ENCODE measurements around the gene UGT3A2.
"Not testable (repeated sequence)": the region's sequence is repeated elsewhere in the genome, so short reads cannot be mapped to it uniquely, and the experiment has no call there.

UGT3A2 gene

DNA sequence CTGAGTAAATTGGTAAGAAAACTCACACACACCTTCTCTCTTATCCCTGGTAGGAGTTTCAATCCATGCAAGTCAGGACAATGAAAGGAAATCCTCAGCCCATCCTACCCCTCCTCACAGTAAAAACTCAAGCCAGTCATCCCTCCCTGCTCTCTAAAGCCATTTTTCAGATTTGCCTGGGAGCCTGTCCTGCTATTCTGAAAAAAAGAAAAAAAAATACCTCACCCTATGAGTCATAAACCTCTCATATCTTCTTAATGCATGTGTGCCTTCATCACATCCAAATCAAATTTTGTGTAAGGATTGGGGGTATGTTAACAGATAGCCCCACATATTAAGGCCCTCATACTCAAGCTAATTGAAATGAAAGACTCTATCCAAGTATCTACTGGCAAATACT lies 14.1 kb downstream of the UGT3A2 start:
- DNase-seq: no peak

- no peak for DNase-seq
These were observed 16.7 kb downstream of the UGT3A2 start for GRCh38 chr5:36049949-36050348.

- DNase-seq: no peak
These were observed 19.1 kb downstream of the UGT3A2 start for GRCh38 chr5:36047384-36048160.

GRCh38 chr5:36045895-36046294 lies 20.8 kb downstream of the UGT3A2 start:
- DNase-seq: no peak

DNA sequence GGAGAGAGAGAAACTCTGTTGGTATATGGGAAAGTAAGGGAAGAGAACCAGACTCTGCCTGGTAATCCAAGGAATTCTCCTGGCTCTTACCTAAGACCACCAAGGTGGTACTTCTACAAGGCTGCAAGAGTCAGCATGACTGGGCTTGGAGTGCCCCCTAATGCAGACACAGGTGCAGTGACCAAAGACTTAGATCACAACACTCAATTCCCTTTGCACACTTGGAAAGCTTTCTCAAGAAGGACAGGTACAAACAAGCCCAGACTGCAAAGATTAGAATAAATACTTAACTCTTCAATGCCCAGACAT lies 25.2 kb downstream of the UGT3A2 start:
- DNase-seq: no peak

- DNase-seq: no peak
These were observed 25.8 kb downstream of the UGT3A2 start for GRCh38 chr5:36040651-36041536.

GRCh38 chr5:36035696-36036095 lies 31.0 kb downstream of the UGT3A2 start:
- DNase-seq: no peak

GRCh38 chr5:36034536-36035134 lies 32.0 kb downstream of the UGT3A2 start:
- not testable (repeated sequence) for DNase-seq

DNA sequence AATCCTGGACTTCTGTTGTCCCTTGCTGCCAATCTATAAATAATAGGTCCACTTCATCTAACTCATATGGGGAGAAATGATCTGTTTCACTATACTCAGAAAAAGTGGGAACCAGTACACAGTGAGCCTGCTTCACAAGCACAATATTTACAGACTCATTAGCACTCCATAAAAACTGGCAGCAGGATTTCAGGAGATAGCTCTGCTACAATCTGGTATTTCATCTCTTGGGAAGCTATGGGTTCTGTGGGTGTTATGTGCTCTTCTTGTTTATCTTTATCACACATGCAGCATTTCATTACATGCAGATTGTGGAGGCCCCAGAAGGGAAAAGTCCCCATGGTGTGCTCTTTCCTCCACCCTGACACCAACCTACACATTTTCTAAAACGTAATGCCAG lies 33.2 kb downstream of the UGT3A2 start:
- no peak for DNase-seq

DNA sequence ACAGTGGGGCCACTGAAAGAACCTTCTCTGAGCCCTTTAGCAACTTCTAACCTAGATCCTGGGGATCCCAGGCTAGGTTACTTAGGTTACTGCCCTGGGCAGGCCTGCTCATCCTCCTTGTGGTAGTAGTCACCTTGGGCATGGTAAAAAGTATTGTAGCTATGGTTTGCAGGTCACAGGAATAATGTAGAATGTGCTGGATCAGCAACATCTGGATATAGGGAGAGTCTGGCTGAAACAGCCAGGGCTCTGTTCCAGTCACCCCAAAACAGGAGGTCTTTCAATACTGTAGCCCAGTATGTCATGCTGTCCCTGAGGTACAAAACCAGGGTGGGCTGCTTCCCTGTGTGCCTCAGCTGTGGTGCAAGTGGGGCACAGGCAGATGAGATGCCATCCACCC lies 33.6 kb downstream of the UGT3A2 start:
- no peak for DNase-seq

DNA sequence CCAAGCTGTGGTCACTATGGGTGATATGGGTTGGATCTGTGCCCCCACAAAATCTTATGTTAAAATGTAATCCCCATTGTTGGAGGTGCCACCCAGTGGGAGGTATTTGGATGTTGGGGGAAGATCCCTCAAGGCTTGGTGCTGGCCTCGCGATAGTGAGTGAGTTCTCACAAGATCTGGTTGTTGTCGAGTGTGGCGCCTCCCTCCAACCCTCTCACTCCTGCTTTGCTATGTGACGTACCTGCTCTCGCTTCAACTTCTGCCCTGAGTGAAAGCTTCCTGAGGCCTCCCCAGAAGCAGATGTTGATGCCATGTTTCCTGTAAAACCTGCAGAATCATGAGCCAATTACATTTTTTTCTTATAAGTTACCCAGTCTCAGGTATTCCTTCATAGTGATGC lies 35.5 kb downstream of the UGT3A2 start:
- no peak for DNase-seq

DNA sequence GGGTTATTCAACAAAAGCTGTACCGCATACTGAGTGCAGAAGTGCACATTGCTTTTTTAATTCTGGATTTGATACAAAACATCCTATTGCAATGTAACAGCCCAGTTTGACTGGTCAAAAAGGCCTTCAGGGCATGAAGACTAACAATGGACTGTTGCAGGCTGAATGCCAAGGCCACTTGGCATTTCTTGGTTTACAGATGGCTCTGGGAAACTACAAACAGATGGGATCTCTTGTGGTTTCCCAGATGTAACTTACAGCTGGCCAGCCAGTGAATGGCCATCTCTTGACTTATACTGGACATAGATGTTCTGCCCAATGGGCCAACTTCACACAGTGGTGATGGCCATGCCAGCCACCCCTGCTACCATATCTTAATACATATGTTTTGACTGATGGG lies 36.8 kb downstream of the UGT3A2 start:
- DNase-seq: no peak

DNA sequence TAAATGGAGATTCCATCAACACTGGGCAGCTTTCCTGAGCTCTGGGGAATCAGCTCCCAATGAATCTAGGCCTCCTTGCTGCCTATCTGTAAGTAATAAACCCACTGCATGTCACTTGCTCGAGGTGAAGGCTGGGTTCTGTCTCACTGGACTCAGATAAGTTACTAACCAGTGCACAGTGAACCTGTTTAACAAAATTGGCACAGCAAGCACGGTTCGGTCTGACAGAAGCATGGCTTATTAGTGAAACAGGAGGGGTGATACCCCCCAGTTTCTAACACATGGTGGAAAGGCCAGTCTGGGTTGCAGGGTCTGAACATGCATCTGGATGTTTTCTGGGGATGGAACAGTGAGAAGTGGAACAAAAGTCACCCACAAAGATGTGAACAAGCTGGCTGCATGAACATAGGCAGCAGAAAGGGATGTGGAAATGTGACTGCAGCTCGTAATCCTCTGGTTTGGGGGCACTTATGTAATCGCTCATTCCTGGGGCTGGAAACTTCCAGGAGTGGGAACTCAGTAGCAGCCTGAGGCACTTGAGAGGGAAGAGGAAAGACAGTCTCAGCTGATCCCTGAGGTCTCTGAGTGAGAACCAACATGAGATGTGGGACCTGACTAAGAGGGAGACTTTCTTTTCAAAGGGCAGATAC lies 37.7 kb downstream of the UGT3A2 start:
- no peak for DNase-seq

DNA sequence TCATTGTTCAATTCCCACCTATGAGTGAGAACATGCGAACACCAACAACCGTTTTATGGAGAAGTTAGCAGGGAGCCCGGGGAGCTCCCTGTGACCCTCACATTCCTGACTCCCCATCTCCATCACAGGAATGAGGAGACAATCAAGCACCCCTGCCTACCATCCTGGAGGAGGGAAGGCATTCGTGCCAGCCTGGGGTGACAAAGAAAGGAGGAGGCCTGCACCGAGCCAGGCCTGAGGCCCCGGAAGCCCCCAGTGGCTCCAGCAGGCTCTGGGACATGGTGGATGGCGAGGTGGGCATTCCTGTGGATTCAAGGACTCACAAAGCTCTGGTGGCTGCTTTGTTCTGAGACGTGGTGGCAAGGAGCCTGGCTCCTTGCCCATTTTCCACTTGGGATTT lies 39.0 kb downstream of the UGT3A2 start:
- DNase-seq: no peak

- DNase-seq: no peak
These were observed 39.8 kb downstream of the UGT3A2 start for GRCh38 chr5:36026706-36027465.

GRCh38 chr5:36022246-36022645 lies 44.4 kb downstream of the UGT3A2 start:
- DNase-seq: not testable (repeated sequence)

GRCh38 chr5:36019584-36019983 lies 47.1 kb downstream of the UGT3A2 start:
- DNase-seq: not testable (repeated sequence)

DNA sequence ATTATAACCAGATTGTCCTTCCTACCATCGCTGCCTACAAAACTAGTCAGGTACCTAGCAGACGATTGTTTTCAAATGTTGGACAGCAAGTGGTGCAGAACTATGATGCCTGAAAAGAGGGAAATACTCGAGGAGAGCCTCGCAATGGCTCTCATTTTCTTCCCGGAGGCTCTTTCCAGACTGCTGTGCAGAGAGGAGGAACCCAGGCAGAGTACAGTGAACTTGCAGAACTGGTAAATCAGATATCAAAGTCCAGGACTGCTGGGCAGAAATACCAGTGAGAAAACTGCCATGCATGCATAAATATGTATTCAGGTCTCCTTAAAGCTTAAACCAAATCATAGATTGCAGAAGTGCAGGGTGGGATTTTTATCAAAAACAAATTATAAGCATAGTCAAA lies 49.1 kb downstream of the UGT3A2 start:
- no peak for DNase-seq

DNA sequence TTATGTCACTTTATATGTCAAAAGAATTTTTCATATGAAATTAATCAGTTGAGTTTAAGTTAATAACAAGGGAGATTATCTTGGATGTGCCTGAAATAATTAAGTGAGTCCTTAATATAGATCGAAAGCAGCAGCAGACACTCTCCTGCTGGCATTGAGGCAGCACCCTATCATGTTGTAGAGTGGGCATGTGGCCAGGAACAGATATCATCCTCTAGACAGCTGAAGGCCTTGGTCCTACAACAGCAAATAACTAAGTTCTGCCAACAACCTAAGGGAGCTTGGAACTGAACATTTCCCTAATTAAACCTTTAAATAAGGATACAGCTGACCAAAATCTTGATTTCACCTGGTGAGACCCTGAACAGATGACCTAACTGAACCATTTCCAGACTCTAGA lies 49.7 kb downstream of the UGT3A2 start:
- DNase-seq: no peak

GRCh38 chr5:36013182-36013581 lies 53.5 kb downstream of the UGT3A2 start:
- no peak for DNase-seq

GRCh38 chr5:36009698-36010097 lies 57.0 kb downstream of the UGT3A2 start:
- DNase-seq: no peak

- DNase-seq: no peak
These were observed 59.3 kb downstream of the UGT3A2 start for GRCh38 chr5:36007366-36007765.

DNA sequence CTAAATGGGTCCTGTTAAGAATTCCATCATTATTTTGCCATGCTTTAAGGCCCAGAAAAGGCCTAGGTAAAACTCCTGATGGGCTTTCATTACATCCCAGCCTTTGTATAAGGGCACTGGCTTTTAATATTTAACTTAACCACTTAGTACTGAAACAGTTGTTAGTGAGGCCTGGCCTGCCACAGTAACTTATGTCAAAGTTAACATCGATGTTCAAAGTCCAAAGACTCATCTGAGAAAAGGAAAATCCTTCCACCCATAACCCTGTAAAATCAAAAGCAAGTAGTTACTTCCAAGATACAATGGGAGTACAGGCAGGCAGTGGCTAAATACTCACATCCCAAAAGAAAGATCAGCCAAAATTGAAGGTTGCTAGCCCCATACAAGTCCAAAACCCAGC lies 60.5 kb downstream of the UGT3A2 start:
- no peak for DNase-seq

Data from effector CD8-positive, alpha-beta T cell (primary cell).